Stimulated activated effector memory CD8-positive, alpha-beta T cell treated with anti-CD3 and anti-CD28 coated beads, Interleukin-12 subunit alpha, Interleukin-12 subunit beta, amount 100 ng/mL, for 72 hours (primary cell): Measurements from ENCODE around the gene SPAG16.

ENCODE experiments used
- ATAC-seq: fragments of 150-1000 bp; cut with Tn5 transposase; 2 replicates; pipeline ENCODE4 v1.10.0; 2021
- DNase-seq, 2 donors: peaks; one replicate each; pipeline ENCODE4 v3.0.0; 2021 to 2022; ENCODE audit warnings: low spot score in 2 of 2
- H3K27ac Mint-ChIP-seq: one replicate; pipeline ENCODE4 v1.8.0; 2022; ENCODE audit warnings: mild to moderate bottlenecking, mixed read lengths
- H3K36me3 Mint-ChIP-seq: one replicate; pipeline ENCODE4 v1.8.0; 2022; ENCODE audit warnings: mild to moderate bottlenecking, mixed read lengths
- H3K4me1 Mint-ChIP-seq: one replicate; pipeline ENCODE4 v1.8.0; 2022; ENCODE audit warnings: mixed read lengths
- H3K4me3 Mint-ChIP-seq: one replicate; pipeline ENCODE4 v1.8.0; 2022; ENCODE audit warnings: mild to moderate bottlenecking, mixed read lengths
- H3K9me3 Mint-ChIP-seq: one replicate; pipeline ENCODE4 v1.8.0; 2022; ENCODE audit warnings: mixed read lengths

SPAG16 gene

DNA sequence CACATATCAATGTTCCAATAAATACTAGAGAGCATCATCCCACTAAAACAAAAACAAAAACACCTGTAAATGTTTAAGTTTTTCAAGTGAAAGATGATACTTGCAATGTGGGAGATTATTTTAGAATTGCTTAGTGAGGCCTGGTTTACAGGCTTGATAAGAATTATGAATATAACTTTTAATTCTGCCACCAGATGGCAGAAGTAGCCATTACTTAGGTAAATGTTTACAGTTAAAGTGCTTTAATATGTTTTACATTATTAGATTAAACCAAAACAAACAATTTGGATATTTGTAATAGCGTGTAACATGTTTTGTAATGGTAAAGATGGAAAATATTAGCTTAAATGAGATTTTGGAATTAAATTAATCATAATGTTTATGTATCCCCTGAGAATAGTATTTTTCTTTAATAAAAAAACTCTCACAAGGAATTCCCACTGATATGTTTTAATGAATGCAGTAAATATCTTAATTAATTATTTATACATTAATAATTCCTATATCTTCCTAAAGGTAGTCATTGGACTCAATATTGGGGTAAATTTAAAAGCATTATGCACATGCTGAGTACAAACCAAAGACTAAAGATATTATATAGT, 522.0 kb downstream of the SPAG16 start:
- no peak for DNase-seq
- H3K27ac Mint-ChIP-seq = no peak overlapping the region

DNA sequence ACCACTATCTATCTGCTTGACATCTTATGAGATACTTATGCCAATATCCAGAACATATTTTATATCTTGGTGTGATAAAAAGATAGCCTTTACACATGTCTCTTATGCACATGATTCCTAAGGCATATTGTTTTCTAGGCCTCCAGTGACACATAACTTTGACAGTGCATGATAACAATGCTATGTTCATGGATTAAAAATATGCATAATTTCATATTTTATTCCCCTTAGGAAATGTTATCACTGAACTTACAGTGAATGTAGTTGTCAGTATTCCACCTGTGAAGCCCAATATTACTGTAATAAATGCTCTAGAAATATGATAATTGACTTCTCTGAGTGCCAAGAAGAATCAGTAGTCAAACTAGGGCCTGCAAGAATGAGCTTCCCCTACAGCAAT, 532.3 kb downstream of the SPAG16 start:
- no peaks in the 10 kb centered on the region for H3K9me3 Mint-ChIP-seq
- DNase-seq (no peak), ATAC-seq (no peak)
- H3K36me3 Mint-ChIP-seq = no peaks in the 10 kb centered on the region
- H3K27ac Mint-ChIP-seq = no peak overlapping the region
- no peak overlapping the region for H3K4me3 Mint-ChIP-seq
- H3K4me1 Mint-ChIP-seq = no peaks in the 10 kb centered on the region

More for the DNA sequence above, 522.0 kb downstream of the SPAG16 start:
- Mint-ChIP-seq H3K9me3 (no peaks in the 10 kb centered on the region), H3K36me3 (no peaks in the 10 kb centered on the region), H3K4me3 (no peak overlapping the region), H3K4me1 (no peaks in the 10 kb centered on the region)
- ATAC-seq = no peak

DNA sequence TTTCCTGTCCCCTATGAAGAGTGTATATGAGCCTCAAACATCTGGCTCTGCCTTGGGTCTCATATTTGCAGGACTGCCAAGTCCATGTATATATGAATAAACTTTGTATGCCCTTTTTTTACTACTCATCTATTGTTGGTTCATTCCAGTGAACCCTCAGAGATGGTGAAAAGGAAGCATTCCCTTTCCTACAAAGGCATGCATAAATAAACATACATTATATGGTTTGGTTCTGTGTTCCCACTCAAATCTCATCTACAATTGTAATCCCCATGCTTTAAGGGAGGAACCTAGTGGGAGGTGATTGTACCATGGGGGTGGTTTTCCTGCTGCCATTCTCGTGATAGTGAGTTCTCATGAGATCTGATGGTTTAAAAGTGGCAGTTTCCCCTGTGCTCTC, 534.2 kb downstream of the SPAG16 start:
- Mint-ChIP-seq H3K36me3 (no peaks in the 10 kb centered on the region), H3K4me1 (no peaks in the 10 kb centered on the region), H3K9me3 (no peaks in the 10 kb centered on the region), H3K27ac (no peak overlapping the region), H3K4me3 (no peak overlapping the region)
- ATAC-seq (no peak), DNase-seq (no peak)

DNA sequence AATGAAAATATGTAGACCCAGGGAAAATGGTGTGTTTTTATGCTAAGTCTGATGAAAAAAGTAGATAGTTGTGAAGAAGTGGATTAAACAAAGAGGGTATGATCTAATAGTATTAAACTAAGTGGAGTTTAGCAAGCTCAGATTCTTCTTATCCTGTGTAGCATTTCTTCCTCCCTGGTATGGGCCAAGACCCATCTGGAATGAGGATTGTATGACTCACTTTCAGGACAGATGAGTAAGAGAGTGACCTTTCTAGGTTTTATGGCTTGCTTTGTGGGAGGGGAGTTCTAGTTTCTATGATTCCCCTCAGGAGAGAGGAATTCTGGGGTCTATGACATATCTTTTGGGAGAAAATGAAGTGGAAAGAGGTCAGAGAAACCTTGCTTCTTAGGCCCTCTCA, 550.1 kb downstream of the SPAG16 start:
- Mint-ChIP-seq H3K4me3 (no peak overlapping the region), H3K9me3 (peaks cover 5% of the 10 kb centered on the region), H3K4me1 (no peaks in the 10 kb centered on the region), H3K27ac (no peak overlapping the region), H3K36me3 (no peaks in the 10 kb centered on the region)
- no peak for ATAC-seq
- DNase-seq = no peak

DNA sequence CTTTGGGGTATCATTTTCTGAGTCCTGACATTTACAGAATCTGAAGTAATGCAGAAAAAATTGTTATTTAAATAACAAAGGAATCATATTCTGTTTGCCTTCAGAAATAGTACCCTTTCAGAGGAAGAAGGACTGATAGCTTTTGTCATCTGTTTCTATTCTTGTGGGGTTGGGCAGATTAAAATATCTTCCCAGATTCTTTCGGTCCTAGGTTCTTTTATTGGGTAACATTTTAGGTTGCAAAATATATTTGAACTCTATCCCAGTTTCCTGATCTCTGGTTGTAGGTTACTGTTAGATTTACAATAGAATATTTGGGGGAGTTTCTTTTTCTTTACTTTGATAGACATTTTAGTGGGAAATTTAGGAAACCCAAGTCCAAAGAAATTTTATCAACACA, 550.5 kb downstream of the SPAG16 start:
- peaks cover 3% of the 10 kb centered on the region for H3K9me3 Mint-ChIP-seq
- DNase-seq (no peak), ATAC-seq (no peak)
- no peak overlapping the region for H3K4me3 Mint-ChIP-seq
- H3K27ac Mint-ChIP-seq = no peak overlapping the region
- H3K4me1 Mint-ChIP-seq = no peaks in the 10 kb centered on the region
- H3K36me3 Mint-ChIP-seq = no peaks in the 10 kb centered on the region

DNA sequence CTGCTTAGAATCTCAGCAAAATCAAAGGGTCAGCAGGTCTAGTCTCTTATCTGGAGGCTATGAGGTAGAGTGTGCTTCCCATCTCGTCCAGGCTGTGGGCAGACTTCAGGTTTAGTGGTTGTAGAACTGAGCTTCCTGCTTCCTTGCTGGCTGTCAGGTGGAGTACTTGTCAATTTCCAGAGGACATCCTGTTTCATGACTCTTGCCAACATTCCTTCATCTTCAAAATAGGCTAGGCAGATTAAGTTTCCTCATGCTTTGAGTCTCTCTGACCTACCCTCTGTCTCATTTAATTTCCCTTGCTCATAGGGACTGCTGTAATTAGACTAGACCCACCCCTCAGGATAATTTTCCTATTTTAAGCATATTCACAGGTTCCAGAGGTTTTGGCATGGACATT, 562.6 kb downstream of the SPAG16 start:
- Mint-ChIP-seq H3K27ac (no peak overlapping the region), H3K36me3 (no peaks in the 10 kb centered on the region), H3K4me1 (no peaks in the 10 kb centered on the region), H3K9me3 (peaks cover 6% of the 10 kb centered on the region), H3K4me3 (no peak overlapping the region)
- DNase-seq (no peak), ATAC-seq (no peak)

DNA sequence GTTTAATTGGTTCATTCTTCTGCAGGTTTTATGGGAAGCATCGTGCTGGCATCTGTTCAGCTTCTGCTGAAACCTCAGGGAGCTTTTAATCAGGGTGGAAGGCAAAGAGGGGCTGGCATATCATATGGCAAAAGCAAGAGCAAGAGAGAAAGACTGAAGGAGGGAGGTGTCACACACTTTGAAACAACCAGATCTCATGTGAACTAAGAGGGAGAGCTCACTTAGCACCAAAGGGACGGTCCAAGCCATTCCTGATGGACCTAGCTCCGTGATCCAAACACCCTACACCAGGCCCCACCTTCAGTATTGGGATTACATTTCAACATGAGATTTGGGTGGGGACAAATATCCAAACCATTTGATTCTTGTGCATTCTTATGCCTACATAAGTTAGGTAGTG, 563.1 kb downstream of the SPAG16 start:
- Mint-ChIP-seq H3K4me3 (no peak overlapping the region), H3K36me3 (no peaks in the 10 kb centered on the region), H3K4me1 (no peaks in the 10 kb centered on the region), H3K27ac (no peak overlapping the region), H3K9me3 (peaks cover 6% of the 10 kb centered on the region)
- ATAC-seq = no peak
- DNase-seq = no peak

DNA sequence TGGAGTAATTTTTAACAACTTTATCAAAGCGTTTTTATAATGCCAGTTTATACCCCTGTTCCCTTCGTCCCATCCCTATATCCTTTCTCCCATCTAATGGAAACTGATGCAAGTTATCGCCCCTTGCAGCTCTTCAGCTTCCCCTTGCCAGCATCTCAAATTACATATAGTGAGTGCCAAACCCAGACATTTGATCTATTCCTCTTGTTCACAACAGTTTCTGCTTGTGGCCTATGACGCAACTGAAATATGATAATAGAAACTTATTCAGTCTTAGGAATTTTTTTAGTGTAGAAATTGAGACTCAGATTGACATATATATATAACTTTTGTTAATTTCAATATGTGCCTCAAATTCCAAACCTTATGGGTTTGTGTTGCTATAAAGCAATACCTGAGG, 564.4 kb downstream of the SPAG16 start:
- Mint-ChIP-seq H3K4me1 (no peaks in the 10 kb centered on the region), H3K4me3 (no peak overlapping the region), H3K36me3 (no peaks in the 10 kb centered on the region), H3K27ac (no peak overlapping the region), H3K9me3 (peaks cover 6% of the 10 kb centered on the region)
- ATAC-seq (no peak), DNase-seq (no peak)

DNA sequence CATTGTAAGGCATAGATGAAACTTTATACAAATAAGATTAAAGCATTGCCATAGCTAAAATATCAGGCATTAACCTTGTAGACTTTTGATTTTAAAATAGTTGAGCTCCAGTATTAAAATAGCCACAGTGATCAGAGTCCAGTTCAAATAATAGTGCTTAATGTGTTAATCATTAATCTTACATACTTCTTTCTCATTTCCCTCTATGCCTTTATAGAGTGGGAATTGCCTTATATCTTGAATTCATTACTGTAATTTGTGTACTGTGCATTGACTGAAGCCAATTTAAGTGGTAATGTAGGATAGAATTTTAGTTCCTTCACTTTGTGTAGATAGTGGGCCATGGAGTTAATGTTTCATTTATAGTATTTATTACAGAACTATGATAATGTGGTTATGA, 577.4 kb downstream of the SPAG16 start:
- Mint-ChIP-seq H3K9me3 (peaks cover 2% of the 10 kb centered on the region), H3K4me1 (no peaks in the 10 kb centered on the region), H3K27ac (no peak overlapping the region), H3K36me3 (no peaks in the 10 kb centered on the region), H3K4me3 (no peak overlapping the region)
- no peak for ATAC-seq
- DNase-seq = no peak

DNA sequence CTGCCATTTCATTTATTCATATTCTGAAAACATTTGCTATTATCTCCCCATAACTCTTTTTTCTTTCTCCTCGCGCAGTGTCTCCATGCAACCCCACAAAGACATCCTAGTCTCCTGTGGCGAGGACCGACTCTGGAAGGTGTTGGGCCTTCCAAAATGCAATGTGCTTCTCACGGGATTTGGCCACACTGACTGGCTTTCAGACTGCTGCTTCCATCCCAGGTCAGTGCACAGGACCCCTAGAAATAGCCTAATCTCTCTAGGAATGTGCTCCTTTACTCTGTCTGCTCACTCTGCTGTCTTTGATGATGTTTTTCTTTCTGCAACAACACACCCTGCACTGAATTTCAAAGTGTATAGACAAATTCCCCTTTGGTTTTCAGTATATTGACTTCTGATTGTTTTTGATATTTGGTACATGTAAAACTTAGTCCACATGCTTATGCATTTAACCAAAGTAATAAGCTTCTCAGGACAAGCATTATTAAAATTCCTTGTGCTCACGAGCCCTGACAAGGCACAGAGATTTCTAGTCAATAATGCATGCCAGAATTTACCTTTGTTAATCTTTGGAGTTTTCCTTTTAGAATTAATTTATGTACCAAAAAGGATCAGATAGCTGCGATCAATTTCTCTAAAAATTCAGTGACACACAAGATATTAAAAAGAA, 578.3 kb downstream of the SPAG16 start:
- no peak overlapping the region for H3K4me3 Mint-ChIP-seq
- no peak overlapping the region for H3K27ac Mint-ChIP-seq
- DNase-seq (no peak), ATAC-seq (no peak)
- H3K36me3 Mint-ChIP-seq = no peaks in the 10 kb centered on the region
- H3K9me3 Mint-ChIP-seq = peaks cover 2% of the 10 kb centered on the region
- no peaks in the 10 kb centered on the region for H3K4me1 Mint-ChIP-seq

DNA sequence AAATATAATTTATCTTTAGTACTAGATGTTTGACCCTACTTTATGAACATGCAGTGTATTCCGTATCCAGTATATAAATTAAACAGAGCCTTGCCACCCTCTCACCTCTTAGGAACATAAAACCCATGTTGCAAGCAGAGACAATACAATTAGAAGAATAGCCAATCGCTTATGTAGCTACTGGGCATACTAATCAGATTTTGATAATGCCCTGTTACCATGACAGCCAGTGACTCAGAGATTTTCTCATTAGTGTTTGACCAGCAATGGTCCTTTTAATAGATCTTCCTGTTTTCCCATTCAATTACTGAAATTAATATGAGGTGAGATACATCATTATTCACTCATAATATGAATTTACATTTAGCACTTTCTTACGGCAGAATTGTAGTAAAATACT, 579.3 kb downstream of the SPAG16 start:
- ATAC-seq (no peak), DNase-seq (no peak)
- no peaks in the 10 kb centered on the region for H3K36me3 Mint-ChIP-seq
- H3K9me3 Mint-ChIP-seq = peaks cover 2% of the 10 kb centered on the region
- no peaks in the 10 kb centered on the region for H3K4me1 Mint-ChIP-seq
- no peak overlapping the region for H3K4me3 Mint-ChIP-seq
- no peak overlapping the region for H3K27ac Mint-ChIP-seq

DNA sequence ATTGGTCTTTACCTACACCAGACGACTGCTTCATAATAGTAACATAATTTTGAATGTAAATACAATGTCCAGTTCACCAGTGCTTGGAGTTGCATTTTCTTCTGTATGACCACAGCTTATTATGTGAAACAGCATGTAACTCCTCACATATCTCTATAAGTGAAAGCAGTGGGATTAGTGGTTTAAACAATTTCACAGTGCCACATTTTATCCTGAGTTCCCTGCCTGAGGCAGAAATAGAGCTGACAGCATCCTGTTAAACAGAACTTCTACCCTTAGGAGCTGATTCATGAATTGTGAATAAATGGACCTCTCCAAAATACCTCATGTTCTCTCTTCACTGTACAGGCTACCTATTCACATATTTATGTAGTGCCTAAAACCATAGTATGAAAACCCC, 584.3 kb downstream of the SPAG16 start:
- DNase-seq (no peak), ATAC-seq (no peak)
- Mint-ChIP-seq H3K36me3 (no peaks in the 10 kb centered on the region), H3K4me1 (no peaks in the 10 kb centered on the region), H3K9me3 (peaks cover 2% of the 10 kb centered on the region), H3K4me3 (no peak overlapping the region), H3K27ac (no peak overlapping the region)

DNA sequence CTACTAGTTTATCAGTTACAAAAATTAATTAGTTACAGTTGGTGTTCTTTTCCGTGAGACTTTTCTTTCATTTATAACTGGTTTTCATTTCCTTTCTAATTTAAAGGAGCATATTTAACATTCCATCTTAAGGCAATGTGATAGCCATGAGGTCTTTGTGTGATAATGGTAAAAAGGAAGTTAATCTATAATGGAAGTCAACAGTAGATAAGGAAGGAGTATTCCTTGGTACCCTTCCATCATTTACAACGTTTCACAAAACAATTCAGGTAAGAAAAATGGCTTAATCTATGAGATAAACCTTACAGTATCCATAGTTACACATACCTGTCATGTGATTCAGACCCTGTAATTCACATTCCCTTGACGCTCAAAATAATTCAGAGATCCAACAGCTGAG, 601.2 kb downstream of the SPAG16 start:
- DNase-seq = no peak
- H3K36me3 Mint-ChIP-seq = no peaks in the 10 kb centered on the region
- no peak overlapping the region for H3K27ac Mint-ChIP-seq
- H3K4me3 Mint-ChIP-seq = no peak overlapping the region
- ATAC-seq = no peak
- H3K4me1 Mint-ChIP-seq = no peaks in the 10 kb centered on the region
- peaks cover 8% of the 10 kb centered on the region for H3K9me3 Mint-ChIP-seq

DNA sequence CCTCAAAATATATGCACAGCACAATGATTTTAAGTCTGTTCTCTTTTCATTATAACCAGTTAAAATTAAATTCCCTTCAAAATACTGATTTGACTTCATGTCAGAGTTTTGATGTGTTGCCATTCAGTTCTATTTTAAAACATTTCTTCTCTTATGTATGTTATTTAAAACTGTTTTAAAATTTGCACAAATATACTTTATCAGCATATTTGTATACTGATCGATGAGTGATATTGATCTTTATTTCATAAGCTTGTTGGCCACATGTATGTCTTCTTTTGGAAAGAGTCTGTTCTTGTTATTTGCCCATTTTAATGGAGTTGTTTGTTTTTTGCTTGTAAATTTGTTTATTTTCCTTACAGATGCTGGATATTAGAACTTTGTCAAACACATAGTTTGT, 630.2 kb downstream of the SPAG16 start:
- ATAC-seq = no peak
- no peak overlapping the region for H3K4me3 Mint-ChIP-seq
- H3K9me3 Mint-ChIP-seq = peaks cover 7% of the 10 kb centered on the region
- no peaks in the 10 kb centered on the region for H3K36me3 Mint-ChIP-seq
- DNase-seq = no peak
- H3K4me1 Mint-ChIP-seq = no peaks in the 10 kb centered on the region
- no peak overlapping the region for H3K27ac Mint-ChIP-seq

DNA sequence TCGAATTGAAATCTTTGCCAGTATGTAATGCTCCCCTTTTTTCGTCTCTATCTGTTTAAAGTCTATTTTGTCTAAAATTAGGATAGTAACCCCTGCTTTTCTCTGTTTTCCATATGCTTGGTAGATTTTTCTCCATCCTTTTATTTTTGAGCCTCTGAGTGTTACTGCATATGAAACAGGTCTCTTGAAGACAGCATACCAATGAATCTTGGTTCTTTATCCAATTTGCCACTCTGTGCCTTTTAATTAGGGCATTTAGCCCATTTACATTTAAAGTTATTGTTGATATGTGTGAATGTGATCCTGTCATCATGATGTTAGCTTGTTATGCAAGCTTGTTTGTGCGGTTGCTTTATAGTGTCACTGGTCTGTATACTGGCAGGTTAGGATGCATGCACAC, 635.8 kb downstream of the SPAG16 start:
- Mint-ChIP-seq H3K27ac (no peak overlapping the region), H3K4me1 (no peaks in the 10 kb centered on the region), H3K4me3 (no peak overlapping the region), H3K9me3 (peaks cover 20% of the 10 kb centered on the region), H3K36me3 (no peaks in the 10 kb centered on the region)
- ATAC-seq = no peak
- no peak for DNase-seq

DNA sequence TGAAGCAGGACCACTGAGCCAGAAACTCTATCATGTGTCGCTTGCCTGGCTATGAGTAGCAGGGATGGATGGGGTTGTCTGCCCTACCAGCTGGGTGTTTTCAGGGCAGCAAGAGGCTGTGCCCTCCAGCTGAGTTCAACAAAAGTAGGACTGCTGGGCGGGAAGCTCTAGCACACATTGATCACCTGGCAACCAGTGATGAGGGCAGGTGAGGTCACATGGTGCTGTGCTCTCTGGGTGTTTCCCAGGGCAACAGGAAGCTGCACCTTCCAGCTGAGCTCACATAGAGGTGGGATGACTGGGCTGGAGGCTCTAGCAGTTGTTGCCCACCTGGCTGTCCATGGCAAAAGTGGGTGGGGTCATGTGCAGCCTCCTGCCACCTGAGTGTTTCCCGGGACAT, 639.3 kb downstream of the SPAG16 start:
- H3K4me3 Mint-ChIP-seq = no peak overlapping the region
- H3K27ac Mint-ChIP-seq = no peak overlapping the region
- H3K9me3 Mint-ChIP-seq = peaks cover 20% of the 10 kb centered on the region
- H3K36me3 Mint-ChIP-seq = no peaks in the 10 kb centered on the region
- H3K4me1 Mint-ChIP-seq = no peaks in the 10 kb centered on the region
- DNase-seq (no peak), ATAC-seq (peak; percentile 45)

DNA sequence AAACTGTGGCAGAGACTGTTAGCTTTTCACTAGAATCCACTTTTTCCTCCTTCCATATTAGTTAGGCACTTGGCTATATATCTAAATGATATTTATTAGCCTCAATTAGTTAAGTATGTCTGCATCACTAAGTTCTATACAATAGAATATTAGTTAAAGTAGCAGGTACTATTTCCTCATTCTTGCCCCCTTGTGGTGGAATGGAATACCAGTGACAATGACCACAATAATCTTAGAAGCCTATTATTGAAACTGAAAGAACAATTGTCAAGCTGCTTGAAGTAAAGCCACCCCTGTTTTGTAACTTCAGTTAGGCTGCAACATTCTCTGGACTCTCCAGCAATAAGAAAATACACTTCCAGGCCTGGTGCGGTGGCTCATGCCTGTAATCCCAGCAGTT, 650.3 kb downstream of the SPAG16 start:
- ATAC-seq (no peak), DNase-seq (no peak)
- no peak overlapping the region for H3K27ac Mint-ChIP-seq
- no peak overlapping the region for H3K4me3 Mint-ChIP-seq
- no peaks in the 10 kb centered on the region for H3K9me3 Mint-ChIP-seq
- H3K36me3 Mint-ChIP-seq = no peaks in the 10 kb centered on the region
- H3K4me1 Mint-ChIP-seq = no peaks in the 10 kb centered on the region
